GM23338 (cell line): ENCODE data around the gene ZNF410. TPM values are rescaled to one million over a fixed set of nuclear protein-coding genes. Genes with fewer than 3 reads are reported as not detected.

ENCODE experiments used
- ATAC-seq: fragments of 200-7000 bp; cut with Tn5 transposase; 3 replicates; pipeline ENCODE4 v1.9.1; 2020
- DNase-seq: peaks from one replicate; pipeline ENCODE4 v3.0.0-alpha.2; 2015; ENCODE audit warnings: low spot score
- H2AFZ ChIP-seq: fragments of 200-600 bp; sonication (generic); 2 replicates; pipeline ENCODE4 v1.8.0; 2016; ENCODE audit warnings: antibody characterized with exemption, mild to moderate bottlenecking, moderate library complexity
- H3F3A ChIP-seq: fragments of 200-600 bp; sonication (generic); replicated peaks from 2 replicates; pipeline ENCODE4 v1.8.0; 2017; ENCODE audit warnings: antibody characterized with exemption, mixed run types, low read depth
- H3K27ac ChIP-seq: fragments of 200-600 bp; sonication (generic); 2 replicates; pipeline ENCODE4 v1.6.1; 2016; ENCODE audit warnings: low read depth
- H3K27me3 ChIP-seq: fragments of 200-600 bp; sonication (generic); 2 replicates; pipeline ENCODE4 v1.8.0; 2016; ENCODE audit warnings: mild to moderate bottlenecking, mixed run types, moderate library complexity; ENCODE audit not compliant: insufficient read depth
- H3K36me3 ChIP-seq: fragments of 200-600 bp; sonication (generic); 2 replicates; pipeline ENCODE4 v1.8.0; 2016; ENCODE audit warnings: mild to moderate bottlenecking; ENCODE audit not compliant: insufficient read depth
- H3K4me1 ChIP-seq: fragments of 200-600 bp; sonication (generic); 2 replicates; pipeline ENCODE4 v1.8.0; 2016; ENCODE audit warnings: mild to moderate bottlenecking, moderate library complexity; ENCODE audit not compliant: insufficient read depth
- H3K4me2 ChIP-seq: fragments of 200-600 bp; sonication (generic); 2 replicates; pipeline ENCODE4 v1.7.1; 2017; ENCODE audit warnings: mixed run types
- H3K4me3 ChIP-seq: fragments of 200-600 bp; sonication (generic); 2 replicates; pipeline ENCODE4 v1.6.1; 2016; ENCODE audit warnings: mixed run types
- H3K79me2 ChIP-seq: fragments of 200-600 bp; sonication (generic); replicated peaks from 2 replicates; pipeline ENCODE4 v1.8.0; 2017; ENCODE audit warnings: mild to moderate bottlenecking; ENCODE audit not compliant: insufficient read depth
- H3K9me2 ChIP-seq: fragments of 200-600 bp; sonication (generic); 2 replicates; pipeline ENCODE4 v1.8.0; 2017; ENCODE audit not compliant: insufficient read depth
- H4K20me1 ChIP-seq: fragments of 200-600 bp; sonication (generic); replicated peaks from 2 replicates; pipeline ENCODE4 v1.8.0; 2017; ENCODE audit warnings: mild to moderate bottlenecking; ENCODE audit not compliant: insufficient read depth
- H3K27ac Mint-ChIP-seq: 2 replicates; pipeline ENCODE4 v1.8.0; 2020; ENCODE audit warnings: inconsistent platforms, mild to moderate bottlenecking, moderate library complexity, mixed read lengths
- H3K27me3 Mint-ChIP-seq: 3 replicates; pipeline ENCODE4 v1.8.0; 2022; ENCODE audit warnings: low read depth, mild to moderate bottlenecking, moderate library complexity, mixed read lengths, inconsistent platforms; ENCODE audit not compliant: insufficient read depth, poor library complexity
- H3K36me3 Mint-ChIP-seq: 3 replicates; pipeline ENCODE4 v1.8.0; 2021; ENCODE audit warnings: low read depth, mild to moderate bottlenecking, inconsistent platforms, moderate library complexity, mixed read lengths
- H3K4me1 Mint-ChIP-seq: 3 replicates; pipeline ENCODE4 v1.8.0; 2020; ENCODE audit warnings: mild to moderate bottlenecking, inconsistent platforms, mixed read lengths
- H3K4me3 Mint-ChIP-seq: 3 replicates; pipeline ENCODE4 v1.8.0; 2021; ENCODE audit warnings: moderate library complexity, mild to moderate bottlenecking, inconsistent platforms, mixed read lengths
- H3K9me3 Mint-ChIP-seq: 3 replicates; pipeline ENCODE4 v1.8.0; 2020; ENCODE audit warnings: moderate library complexity, mild to moderate bottlenecking, inconsistent platforms, mixed read lengths
- CREB1 ChIP-seq: fragments of 250-450 bp; sonication (Bioruptor Pico); IDR thresholded peaks from 2 replicates; pipeline ENCODE4 v1.5.0; 2020; ENCODE audit warnings: low read depth, mild to moderate bottlenecking, moderate library complexity
- EZH2 ChIP-seq: fragments of 200-600 bp; sonication (generic); IDR thresholded peaks from one replicate; pipeline ENCODE4 v1.8.0; 2017; ENCODE audit warnings: antibody characterized with exemption, mild to moderate bottlenecking, low read depth; ENCODE audit not compliant: unreplicated experiment
- NANOG ChIP-seq: IDR thresholded peaks from 2 replicates; pipeline ENCODE4 v1.6.1; 2016; ENCODE audit warnings: antibody characterized with exemption, borderline replicate concordance
- POLR2AphosphoS5 ChIP-seq: IDR thresholded peaks from 2 replicates; pipeline ENCODE4 v1.6.1; 2016; ENCODE audit warnings: antibody characterized with exemption, low read depth
- polyA plus RNA-seq: library from polyadenylated mRNA; unstranded; fragments of >200 nt; fragmentation: Nextera tagmentation; extraction: Ambion mirVana; gene quantifications from 2 replicates; pipeline ENCODE4 v1.2.1, GENCODE V29; 2016
- small RNA-seq: library from RNA; depleted of rRNA; stranded (forward); fragments of <200 nt; gene quantifications from one replicate; pipeline ENCODE3, GENCODE V24; 2014; ENCODE audit warnings: low replicate concordance
- total RNA-seq: library from RNA; depleted of rRNA; stranded (reverse); fragments of >200 nt; shearing (Covaris generic); gene quantifications from 2 replicates; pipeline ENCODE4 v1.2.3, GENCODE V29; 2014; rRNA removed
- TF ChIP-seq, protein P1 (sequence below), 2 experiments: fragments of 200-600 bp in 1 of 2; sonication (generic) in 1 of 2; conservative IDR thresholded peaks; 2 replicates each; pipeline versions ENCODE4 v1.5.1 to v1.6.1; 2016 to 2017; ENCODE audit warnings: antibody characterized with exemption in 2 of 2, low read depth in 2 of 2, mild to moderate bottlenecking in 2 of 2, moderate library complexity in 1 of 2

The ZNF410 gene
- total and polyA plus RNA-seq, 2 experiments from 2014 or later: 10.6 to 20.4 TPM

DNA sequence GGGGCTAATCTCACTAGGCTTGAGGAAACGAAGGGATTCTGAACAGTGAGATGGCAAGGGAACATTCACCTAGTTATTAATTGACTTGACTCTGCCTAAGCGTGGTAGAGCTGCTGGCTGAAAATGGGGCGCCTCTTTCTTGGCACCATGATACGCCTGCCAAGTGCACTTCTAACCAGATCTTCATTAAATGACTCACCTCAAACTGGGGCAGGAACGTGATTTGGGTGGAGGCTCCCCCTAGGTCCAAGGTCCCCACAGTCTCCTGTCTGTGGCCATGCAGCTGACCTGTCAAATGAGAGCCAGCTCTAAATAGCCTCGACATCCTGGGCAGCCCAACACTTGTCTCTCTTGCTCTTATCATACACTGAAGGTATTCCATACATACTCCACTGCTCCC is 89.5 kb downstream of the ZNF410 start:
- H3K4me3 ChIP-seq: no peak overlapping the region
- no peaks in the 10 kb centered on the region; the same call in 1 of the 2 replicates for H4K20me1 ChIP-seq
- no peaks in the 10 kb centered on the region for H3K79me2 ChIP-seq
- no peak overlapping the region for H3K4me2 ChIP-seq
- Mint-ChIP-seq H3K36me3 (no peaks in the 10 kb centered on the region), H3K9me3 (no peaks in the 10 kb centered on the region), H3K4me1 (peaks cover 5% of the 10 kb centered on the region; the same call in 1 of the 3 replicates), H3K27ac (no peak overlapping the region), H3K4me3 (no peak overlapping the region), H3K27me3 (peaks cover 1% of the 10 kb centered on the region)
- no peaks in the 10 kb centered on the region for H3K4me1 ChIP-seq
- no peaks in the 10 kb centered on the region for H3K27me3 ChIP-seq
- TF ChIP-seq POLR2AphosphoS5: no peak
- H3K27ac ChIP-seq: no peak overlapping the region
- no peak for ATAC-seq
- no peaks in the 10 kb centered on the region for H3K36me3 ChIP-seq
- no peak for DNase-seq
- no peaks in the 10 kb centered on the region for H3K9me2 ChIP-seq
- H3F3A ChIP-seq: no peaks in the 10 kb centered on the region
- no peak overlapping the region for H2AFZ ChIP-seq

DNA sequence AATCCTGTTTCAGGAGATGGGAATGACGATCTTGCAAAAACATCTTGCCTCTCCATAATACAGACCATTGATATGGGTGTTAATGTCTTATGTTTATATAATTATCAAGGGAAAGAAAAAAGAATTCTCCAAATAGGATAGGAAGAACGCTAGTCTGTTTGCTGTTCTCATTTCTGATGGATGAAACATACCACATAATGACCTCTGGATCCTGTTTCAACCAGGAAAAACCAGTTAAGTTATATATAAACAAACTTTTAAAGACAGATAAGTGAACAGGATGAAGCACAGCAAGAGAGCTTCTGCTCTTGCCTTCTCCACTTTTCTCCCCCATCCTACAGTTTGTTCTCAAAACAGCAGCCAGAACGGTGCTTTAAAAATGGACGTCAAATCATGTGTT is 91.2 kb downstream of the ZNF410 start:
- Histone ChIP-seq H3K4me2 (no peak overlapping the region), H3K27ac (no peak overlapping the region), H3K36me3 (no peaks in the 10 kb centered on the region), H3F3A (no peaks in the 10 kb centered on the region), H3K9me2 (no peaks in the 10 kb centered on the region), H3K27me3 (no peaks in the 10 kb centered on the region), H4K20me1 (no peaks in the 10 kb centered on the region; the same call in 1 of the 2 replicates), H2AFZ (no peak overlapping the region), H3K4me1 (no peaks in the 10 kb centered on the region), H3K79me2 (no peaks in the 10 kb centered on the region), H3K4me3 (no peak overlapping the region)
- no peak for DNase-seq
- Mint-ChIP-seq H3K27ac (no peak overlapping the region), H3K36me3 (no peaks in the 10 kb centered on the region), H3K4me1 (peaks cover 1% of the 10 kb centered on the region; the same call in 1 of the 3 replicates), H3K4me3 (no peak overlapping the region), H3K27me3 (peaks cover 2% of the 10 kb centered on the region), H3K9me3 (no peaks in the 10 kb centered on the region)
- no peak for ATAC-seq
- TF ChIP-seq, protein P1, sequence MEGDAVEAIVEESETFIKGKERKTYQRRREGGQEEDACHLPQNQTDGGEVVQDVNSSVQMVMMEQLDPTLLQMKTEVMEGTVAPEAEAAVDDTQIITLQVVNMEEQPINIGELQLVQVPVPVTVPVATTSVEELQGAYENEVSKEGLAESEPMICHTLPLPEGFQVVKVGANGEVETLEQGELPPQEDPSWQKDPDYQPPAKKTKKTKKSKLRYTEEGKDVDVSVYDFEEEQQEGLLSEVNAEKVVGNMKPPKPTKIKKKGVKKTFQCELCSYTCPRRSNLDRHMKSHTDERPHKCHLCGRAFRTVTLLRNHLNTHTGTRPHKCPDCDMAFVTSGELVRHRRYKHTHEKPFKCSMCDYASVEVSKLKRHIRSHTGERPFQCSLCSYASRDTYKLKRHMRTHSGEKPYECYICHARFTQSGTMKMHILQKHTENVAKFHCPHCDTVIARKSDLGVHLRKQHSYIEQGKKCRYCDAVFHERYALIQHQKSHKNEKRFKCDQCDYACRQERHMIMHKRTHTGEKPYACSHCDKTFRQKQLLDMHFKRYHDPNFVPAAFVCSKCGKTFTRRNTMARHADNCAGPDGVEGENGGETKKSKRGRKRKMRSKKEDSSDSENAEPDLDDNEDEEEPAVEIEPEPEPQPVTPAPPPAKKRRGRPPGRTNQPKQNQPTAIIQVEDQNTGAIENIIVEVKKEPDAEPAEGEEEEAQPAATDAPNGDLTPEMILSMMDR (conservative IDR thresholded peaks at IDR 0.05; ENCODE audit: low read depth in 2 of 2): no peak
- no peak for TF ChIP-seq EZH2
- no peak for TF ChIP-seq NANOG
- TF ChIP-seq CREB1 (CRISPR knock-in tag): no peak

Small RNA genes within 50 kb of the gene (small RNA-seq; reads per million reads assigned to genes)
- gene AC005520.4 (not detected), gene RF00019 (not detected)

Other genes with a start within 250 kb of the ZNF410 start
- gene DNAL1, start 241.9 kb upstream of the ZNF410 start, total RNA-seq: 7.6 and 10.6 TPM in 2 replicates
- 23.6 and 29.3 TPM in 2 replicates for gene DNAL1, start 241.9 kb upstream of the ZNF410 start, polyA plus RNA-seq
- gene PNMA1, start 172.5 kb upstream of the ZNF410 start, total RNA-seq: 32.9 and 35.6 TPM in 2 replicates
- 18.2 and 19.6 TPM in 2 replicates for gene PNMA1, start 172.5 kb upstream of the ZNF410 start, polyA plus RNA-seq
- gene PTGR2, start 35.0 kb upstream of the ZNF410 start, total RNA-seq: 9.5 and 20.0 TPM in 2 replicates
- 19.9 and 25.4 TPM in 2 replicates for gene PTGR2, start 35.0 kb upstream of the ZNF410 start, polyA plus RNA-seq
- 0.04 and 0.28 TPM in 2 replicates for gene FAM161B, start 63.2 kb downstream of the ZNF410 start, total RNA-seq
- 2.3 and 2.8 TPM in 2 replicates for gene FAM161B, start 63.2 kb downstream of the ZNF410 start, polyA plus RNA-seq
- gene COQ6, start 63.4 kb downstream of the ZNF410 start, total RNA-seq: 13.8 and 14.9 TPM in 2 replicates
- gene COQ6, start 63.4 kb downstream of the ZNF410 start, polyA plus RNA-seq: 6.8 and 8.9 TPM in 2 replicates
- gene ENTPD5, start 132.4 kb downstream of the ZNF410 start, total RNA-seq: 5.5 and 7.9 TPM in 2 replicates
- 3.5 and 4.6 TPM in 2 replicates for gene ENTPD5, start 132.4 kb downstream of the ZNF410 start, polyA plus RNA-seq
- 0.24 TPM in 1 of 2 replicates, not detected in the other for gene BBOF1, start 132.5 kb downstream of the ZNF410 start, total RNA-seq
- gene BBOF1, start 132.5 kb downstream of the ZNF410 start, polyA plus RNA-seq: 0.40 and 0.53 TPM in 2 replicates
- 20.7 and 28.0 TPM in 2 replicates for gene ALDH6A1, start 197.6 kb downstream of the ZNF410 start, total RNA-seq
- 14.6 and 16.1 TPM in 2 replicates for gene ALDH6A1, start 197.6 kb downstream of the ZNF410 start, polyA plus RNA-seq
- gene LIN52, start 198.1 kb downstream of the ZNF410 start, total RNA-seq: 8.6 and 10.7 TPM in 2 replicates
- 9.1 and 10.8 TPM in 2 replicates for gene LIN52, start 198.1 kb downstream of the ZNF410 start, polyA plus RNA-seq